RPMI8226 (cell line): Measurements from ENCODE around the gene EGF.
"Not testable (repeated sequence)": the region's sequence is repeated elsewhere in the genome, so short reads cannot be mapped to it uniquely, and the experiment has no call there.

Experiments used
- DNase-seq: peaks from one replicate; pipeline ENCODE4 v3.0.0-alpha.2; 2015

Gene EGF

DNA sequence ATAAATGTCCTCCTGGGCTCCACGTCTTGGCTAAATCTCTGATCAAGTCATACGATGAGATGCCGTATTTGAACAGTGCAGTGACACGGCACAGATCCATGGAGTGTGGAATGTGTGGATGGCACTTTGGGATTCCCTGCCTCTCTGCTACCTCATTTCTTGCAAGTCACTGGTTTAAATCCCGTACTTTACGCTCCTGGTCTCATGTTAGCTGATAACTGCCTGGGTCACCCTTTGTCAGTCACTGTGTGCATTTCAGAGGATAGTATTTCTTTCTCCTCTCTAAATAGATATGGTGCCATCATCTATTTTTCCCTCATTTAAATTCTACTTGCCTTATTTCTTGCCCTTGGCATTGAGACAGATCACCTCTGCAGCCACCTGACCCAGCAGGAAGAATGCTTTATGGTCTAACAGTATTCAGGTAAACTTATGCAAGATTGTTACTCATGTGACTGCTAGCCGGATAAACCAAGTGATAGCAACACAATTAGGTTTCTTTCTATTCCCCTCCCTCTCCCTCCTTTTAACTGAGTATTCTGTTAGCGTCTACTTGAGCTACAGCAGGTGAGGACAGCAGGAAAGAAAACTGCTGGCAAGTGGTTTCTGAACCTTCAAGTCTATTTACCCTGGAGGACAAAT, 2.8 kb downstream of the EGF start:
- peak; percentile 36 for DNase-seq

DNA sequence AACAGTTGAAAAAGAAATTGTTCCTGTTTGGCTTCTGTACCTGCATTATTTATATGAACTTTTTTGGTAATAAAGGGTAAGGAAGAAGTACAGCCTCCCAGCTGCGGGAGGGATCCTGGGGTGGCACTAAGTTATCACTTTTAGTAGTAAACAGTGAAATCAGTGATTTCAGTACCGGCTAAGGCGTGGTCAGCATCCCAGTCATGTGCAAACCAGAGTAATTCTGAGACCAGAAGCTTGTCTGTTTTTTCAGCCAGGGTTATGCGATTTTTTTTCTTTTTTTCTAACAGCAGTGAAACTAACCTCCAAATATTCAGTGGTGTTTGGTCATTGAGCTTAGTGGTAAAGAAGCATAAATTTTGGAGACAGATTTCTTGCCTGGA, 3.3 kb downstream of the EGF start:
- DNase-seq, result no peak

DNA sequence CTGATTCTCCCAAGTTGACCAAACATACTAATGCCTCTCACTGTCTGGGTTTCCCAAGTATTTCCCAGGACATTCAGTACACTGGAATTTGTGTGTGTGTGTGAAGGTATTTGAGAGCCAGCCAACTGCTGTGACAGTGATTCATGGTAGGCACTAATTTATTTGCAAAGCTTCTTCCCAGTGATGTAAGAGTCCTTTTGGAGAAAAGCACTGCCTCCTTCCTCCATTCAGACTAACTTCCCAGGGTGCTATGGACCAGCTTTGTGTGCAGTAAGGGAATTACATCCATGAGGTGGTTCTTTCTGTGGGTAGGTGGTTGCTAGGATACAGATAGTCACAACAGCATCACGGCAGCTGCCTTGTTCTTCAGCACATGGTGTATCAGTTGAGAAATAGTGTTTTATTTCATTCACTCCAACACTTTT, 8.7 kb downstream of the EGF start:
- no peak for DNase-seq

DNA sequence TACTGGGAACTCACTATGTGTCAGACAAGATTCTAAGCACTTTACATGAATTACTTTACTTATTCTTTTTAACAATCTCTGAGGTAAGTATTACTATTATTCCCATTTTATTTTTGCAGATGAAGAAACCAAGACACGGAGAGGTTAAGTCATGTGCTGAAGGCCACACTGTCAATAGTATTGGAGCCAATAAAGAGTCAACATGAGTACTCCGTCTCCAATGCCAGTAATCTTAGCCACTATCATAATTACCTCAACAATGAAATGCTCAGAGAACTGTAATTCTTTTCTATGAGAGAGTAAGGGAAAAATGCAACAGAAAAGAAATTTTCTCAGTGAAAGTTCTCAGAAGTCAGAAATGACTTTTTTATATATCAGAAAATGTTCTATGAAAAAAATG, 12.7 kb downstream of the EGF start:
- DNase-seq, result no peak

DNA sequence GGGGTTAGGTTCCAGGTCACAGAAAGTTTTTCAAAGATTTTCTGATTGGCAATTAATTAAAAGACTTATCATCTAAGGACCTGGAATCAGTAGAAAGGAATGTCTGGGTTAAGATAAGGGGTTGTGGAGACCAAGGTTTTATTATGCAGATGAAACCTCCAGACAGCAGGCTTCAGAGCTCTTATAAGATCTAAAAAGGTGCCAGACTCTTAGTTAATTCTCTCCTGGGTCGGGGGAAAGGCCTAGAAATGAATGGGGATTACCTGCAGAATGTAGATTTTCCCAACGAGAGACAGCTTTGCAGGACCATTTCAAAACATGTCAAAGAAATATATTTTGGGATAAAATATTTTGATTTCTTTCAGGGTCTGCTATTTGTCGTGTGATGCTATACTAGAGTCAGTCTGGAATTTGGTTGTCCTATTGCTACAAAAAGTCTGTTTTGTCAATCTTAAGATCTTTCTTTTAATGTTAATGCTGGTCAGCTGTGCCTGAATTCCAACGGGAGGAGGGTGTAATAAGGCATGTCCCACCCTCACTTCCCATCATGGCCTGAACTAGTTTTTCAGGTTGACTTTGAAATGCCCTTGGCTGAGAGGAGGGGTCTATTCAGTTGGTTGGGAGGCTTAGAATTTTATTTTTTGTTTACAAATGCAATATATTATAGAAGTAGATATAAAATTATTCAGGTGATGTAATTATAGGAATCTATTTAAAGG, 15.8 kb downstream of the EGF start:
- no peak for DNase-seq

DNA sequence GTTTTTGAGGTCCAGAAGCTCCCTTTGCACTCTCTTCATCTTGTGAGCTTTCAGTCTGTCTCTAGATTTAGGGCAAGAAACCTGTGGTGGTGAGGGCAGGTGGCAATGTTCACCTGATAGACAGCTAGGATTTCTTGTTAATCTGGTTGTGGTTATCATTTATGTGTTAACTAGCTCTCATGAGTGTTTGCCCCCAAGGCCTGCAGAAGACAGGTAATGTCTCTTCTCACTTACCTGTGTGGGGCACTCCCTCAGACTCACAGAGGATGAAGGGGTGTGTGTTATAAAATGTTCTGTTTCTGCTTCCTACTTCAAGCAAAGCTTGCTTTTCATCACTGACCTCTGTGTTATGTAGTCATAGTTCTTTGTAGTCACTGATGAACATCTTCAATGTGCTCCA, 17.8 kb downstream of the EGF start:
- no peak for DNase-seq

DNA sequence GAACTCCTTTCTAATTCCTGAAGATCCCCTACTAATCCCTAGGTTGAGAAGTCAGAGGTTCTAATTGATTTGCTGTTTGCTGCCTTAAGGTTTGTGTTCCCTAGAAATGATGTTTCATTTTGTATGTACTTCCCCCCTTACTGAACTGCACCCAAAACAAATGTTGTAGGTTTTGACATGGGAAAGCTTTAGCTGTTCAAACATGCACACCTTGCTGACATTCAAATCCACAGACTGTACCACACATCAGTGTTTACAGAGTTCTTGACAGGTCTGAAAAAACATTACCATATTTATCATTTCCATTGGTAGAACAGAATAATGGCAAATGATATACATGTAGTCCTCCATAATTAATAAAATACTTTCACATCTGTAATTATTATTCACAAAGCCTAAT, 18.2 kb downstream of the EGF start:
- DNase-seq, result no peak

DNA sequence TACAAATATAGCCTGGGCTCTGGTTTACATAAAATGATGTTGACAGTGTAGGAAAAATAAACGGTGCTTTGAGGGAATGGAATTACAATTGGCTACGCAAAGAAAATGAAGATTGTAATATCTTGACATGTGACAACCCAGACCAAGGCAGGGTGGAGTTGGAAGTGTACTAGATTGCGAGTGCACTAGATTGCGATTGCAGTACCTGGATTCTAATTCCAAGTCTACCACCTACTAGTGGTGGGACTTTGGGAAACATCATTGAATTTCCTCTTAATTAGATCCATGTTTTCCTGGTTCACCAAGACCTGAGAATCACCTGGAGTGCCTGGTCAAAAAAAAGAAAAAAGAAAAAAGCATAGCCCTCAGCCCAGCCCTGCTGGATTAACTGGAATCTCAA, 18.6 kb downstream of the EGF start:
- DNase-seq, result no peak

DNA sequence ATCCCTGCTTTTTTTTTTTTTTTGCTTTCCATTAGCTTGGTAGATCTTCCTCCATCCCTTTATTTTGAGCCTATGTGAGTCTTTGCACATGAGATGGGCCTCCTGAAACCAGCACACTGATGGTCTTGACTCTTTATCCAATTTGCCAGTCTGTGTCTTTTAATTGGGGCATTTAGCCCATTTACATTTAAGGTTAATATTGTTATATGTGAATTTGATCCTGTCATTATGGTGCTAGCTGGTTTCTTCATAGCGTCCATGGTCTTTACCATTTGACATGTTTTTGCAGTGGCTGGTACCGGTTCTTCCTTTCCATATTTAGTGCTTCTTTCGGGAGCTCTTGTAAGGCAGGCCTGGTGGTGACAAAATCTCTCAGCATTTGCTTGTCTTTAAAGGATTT, 24.7 kb downstream of the EGF start:
- not testable (repeated sequence) for DNase-seq

DNA sequence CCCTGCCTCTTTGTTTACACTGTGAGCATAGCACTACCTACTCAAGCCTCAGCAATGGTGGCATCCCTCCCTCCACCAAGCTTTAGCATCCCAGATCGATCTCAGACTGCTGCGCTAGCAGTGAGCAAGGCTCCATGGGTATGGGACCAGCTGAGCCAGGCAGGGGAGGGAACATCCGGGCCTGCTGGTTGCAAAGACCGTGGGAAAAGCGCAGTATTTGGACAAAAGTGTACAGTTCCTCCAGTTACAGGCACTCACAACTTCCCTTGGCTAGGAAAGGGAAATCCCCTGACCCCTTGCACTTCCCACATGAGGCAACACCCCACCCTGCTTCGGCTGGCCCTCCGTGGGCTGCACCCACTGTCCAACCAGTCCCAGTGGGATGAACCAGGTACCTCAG, 26.5 kb downstream of the EGF start:
- no peak for DNase-seq

DNA sequence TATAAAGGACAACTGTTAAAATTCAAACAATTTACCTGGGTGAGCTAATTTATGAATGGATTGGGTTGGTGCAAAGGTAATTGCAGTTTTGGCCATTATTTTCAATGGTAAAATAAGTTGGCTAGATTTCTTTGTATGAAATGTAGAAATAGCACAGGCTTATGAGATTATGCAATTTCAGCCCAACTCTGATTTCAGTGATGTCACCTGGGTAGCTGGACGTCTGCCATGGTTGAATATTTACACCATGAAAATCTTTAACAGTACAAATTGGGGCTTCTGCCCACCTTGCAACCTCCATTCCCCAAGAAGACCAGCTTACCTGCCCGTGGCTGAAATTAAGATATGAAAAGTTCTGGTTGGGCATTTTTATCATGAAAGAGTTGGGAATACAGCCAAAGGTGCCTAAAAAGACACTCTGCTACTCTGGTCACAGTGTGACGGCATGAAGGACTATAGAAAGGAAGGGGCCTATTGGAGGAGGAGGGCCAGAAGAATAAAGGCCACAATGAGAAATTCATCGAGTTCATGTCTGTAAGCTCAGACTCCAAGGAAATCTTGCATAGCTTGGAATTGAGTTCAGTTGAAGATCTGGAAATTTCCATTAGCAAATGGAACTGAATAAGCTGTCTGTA, 29.7 kb downstream of the EGF start:
- DNase-seq, result no peak

DNA sequence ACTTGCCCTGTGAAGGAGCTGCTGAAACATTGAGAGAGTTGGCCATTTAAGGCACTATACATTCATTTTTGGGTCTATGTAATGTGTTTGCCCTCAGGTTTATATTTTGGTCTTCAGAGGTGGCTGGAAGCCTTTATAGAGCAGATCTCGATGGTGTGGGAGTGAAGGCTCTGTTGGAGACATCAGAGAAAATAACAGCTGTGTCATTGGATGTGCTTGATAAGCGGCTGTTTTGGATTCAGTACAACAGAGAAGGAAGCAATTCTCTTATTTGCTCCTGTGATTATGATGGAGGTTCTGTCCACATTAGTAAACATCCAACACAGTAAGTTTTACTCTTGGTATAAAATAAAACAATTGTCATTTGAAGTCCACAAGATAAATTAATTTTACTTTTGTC, 31.1 kb downstream of the EGF start:
- no peak for DNase-seq

DNA sequence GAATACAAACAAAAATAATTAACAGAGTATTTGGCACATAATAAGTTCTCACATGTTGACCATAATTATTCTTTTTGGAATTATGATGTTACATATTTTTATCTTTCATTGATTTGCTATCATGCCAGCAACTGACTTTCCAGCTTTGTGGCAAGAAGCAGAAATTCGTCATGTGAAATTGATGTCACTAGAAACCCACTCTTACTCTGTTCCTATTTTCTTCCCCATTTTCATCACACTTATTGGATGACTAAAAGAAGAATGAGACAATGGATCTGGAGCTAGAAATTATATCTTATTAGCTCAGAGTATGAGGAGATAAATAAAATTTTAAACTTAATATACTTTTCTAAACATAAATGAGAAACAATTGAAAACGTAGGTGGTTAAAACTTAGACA, 31.9 kb downstream of the EGF start:
- no peak for DNase-seq

DNA sequence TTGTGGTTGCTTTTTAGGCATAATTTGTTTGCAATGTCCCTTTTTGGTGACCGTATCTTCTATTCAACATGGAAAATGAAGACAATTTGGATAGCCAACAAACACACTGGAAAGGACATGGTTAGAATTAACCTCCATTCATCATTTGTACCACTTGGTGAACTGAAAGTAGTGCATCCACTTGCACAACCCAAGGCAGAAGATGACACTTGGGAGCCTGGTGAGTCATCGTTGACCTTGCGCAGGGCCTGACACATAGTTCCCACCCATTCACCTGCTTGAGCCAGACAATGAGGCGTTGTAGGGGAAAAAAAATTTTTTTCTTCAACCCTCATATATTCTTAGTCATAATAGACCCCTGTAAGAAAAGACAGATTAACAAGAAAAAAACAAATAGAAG, 32.4 kb downstream of the EGF start:
- no peak for DNase-seq

DNA sequence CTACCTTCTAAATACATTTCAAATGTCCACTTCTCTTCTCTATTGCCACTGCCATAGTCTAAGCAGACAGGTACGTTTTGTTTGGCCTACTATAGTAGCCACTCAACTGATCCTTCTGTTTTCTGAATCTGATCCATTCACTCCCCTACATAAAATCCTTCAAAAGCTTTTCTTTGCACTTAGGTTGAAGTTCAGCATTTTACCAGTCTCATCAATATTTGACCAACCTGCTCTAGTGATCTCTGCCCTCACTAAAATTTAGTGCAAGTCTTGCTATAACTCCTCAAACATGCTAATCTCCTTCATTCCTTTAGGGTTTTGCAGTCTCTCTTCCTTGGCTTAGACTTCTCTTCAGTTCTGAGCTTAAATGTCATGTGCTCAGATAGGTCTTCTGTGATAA, 33.4 kb downstream of the EGF start:
- no peak for DNase-seq

DNA sequence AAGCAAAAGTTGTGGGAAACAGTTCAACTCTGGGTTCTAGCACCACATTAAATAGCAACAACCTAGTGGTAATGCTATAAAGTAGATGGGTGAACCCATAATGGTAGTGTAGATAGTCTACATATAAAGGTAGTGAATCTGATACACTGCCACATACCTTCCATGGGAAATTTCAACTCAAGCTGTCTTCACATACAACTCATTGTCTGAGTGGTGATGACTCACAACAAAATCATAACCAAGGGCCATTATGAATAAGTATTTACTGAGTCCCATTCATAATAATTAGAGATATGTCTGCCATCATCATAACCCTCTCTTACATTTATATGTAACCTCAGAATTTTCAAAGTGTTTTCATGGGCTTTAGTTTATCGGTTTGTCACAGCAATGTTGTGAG, 34.8 kb downstream of the EGF start:
- DNase-seq, result no peak

DNA sequence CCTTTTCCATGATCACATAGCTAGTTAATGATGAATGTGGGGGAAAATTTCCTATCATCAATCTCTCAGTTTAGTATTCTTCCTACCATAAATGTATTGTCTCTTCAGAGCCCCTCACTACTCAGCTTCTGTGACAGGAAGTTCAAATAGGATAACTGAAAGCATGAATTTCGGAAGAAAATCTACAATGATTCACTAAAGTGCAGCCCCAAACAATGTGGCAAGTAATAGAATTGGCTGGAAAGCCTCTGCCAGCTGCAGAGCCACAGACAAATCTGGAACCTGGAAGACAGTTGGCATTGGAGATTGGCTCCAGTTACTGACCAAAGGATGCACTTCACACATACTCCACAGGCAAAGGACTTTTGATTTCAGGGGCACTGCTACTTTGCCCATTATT, 35.2 kb downstream of the EGF start:
- DNase-seq, result no peak

DNA sequence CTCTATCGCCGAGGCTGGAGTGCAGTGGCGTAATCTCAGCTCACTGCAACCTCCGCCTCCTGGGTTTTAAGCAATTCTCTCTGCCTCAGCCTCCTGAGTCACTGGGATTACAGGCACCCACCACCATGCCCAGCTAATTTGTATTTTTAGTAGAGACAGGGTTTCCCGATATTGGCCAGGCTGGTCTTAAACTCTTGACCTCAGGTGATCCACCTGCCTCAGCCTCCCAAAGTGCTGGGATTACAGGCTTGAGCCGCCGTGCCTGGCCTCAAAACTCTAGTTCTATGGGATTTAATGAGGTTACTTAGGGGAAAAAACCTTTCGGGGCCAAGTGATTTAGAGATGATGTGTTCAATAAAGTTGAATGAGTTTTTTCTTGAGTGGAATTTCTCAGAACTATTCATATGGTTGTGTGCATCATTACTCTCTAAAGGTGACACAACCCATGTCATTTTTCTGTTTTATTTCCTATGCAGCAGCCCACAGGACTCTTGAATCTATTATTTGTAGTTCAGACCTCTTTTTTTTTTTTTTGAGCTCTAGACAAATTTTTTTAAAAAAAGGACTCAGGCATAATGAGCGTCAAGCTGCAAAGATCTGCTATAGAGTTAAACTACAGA, 36.5 kb downstream of the EGF start:
- DNase-seq, result not testable (repeated sequence)

DNA sequence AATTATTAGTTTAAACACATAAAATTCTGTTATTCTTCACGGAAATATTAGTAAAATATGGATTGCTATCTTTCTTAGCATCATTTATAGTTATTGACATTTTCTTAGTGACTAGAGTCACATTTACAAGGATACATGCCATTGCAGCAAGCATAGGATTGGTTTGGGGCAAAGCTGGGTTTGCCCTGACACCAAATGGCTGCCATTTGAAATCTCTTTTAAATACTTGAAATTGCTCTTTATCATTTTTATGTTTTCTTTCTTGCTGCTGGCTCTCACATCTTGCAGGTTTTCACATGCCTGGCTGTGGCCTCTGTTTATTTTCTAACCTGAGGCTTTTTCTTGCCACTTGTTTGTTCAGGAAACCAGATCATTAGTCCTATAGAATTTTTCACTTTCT, 39.9 kb downstream of the EGF start:
- DNase-seq, result no peak

DNA sequence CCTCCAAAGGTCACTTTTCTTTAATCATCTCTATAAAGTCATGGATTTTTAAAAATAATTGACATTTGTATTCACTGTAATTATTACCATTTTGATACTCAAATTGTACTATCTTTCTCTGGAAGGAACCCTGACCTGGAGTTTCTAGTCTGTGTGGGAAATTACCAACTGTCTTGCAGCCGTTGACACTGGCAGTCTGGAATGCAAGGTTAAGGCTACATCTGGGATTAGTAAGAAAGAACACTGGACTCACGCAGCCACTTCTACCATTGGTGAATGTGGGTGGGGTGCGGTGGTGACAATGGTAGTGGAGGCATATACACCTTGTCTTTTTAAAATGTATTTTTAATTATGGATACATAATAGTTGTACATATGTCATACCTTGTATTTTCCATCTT, 40.9 kb downstream of the EGF start:
- no peak for DNase-seq

DNA sequence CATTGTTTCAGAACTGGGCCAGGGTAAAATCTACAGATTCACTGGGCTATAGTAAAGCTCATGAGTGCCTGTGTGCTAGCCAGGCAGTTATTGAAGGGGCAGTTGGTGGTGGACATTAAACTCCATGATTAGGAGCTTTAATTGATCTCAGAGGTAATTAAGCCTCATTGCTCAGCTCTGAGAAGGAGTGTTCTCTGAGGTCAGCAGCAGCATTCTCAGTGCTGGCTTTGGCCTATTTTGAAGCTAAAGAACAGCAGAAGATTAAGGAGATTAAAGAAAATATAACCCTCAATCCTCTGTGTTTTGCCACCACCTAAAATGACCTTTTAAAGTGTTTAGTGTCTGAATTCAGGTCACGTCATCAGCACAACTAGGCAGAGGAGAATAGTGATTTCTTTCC, 42.5 kb downstream of the EGF start:
- no peak for DNase-seq

DNA sequence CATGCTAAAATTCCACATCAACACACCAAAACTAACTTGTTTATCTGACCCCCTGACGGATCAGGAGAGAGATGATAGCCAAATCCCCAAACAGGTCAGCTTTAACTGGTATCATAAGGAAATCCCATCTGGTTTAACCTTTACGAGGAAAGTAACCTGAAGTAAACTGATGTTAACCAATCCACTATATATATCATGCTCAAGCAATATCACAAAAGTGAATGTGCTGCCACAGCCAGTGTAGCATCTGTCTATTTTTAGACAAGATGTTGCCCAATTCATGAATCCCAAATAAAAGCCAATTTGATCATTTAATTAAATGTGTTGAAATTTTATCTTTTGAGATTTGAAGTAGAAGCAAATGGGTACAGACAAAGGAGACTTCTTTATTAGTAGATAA, 44.5 kb downstream of the EGF start:
- DNase-seq, result no peak

DNA sequence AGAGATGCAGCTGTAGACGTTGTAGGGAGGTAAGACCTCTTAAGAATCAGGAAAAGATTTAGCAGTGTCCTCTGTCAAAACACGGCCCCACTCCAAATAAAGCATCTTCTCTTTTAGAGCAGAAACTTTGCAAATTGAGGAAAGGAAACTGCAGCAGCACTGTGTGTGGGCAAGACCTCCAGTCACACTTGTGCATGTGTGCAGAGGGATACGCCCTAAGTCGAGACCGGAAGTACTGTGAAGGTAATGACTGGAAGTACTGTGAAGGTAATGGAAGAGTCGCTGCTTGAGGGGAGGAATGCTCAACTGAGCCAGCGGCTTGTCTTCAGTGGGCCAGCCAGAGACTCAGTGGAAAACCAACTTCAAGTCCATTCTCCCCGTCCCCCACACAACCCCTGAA, 46.5 kb downstream of the EGF start:
- no peak for DNase-seq

DNA sequence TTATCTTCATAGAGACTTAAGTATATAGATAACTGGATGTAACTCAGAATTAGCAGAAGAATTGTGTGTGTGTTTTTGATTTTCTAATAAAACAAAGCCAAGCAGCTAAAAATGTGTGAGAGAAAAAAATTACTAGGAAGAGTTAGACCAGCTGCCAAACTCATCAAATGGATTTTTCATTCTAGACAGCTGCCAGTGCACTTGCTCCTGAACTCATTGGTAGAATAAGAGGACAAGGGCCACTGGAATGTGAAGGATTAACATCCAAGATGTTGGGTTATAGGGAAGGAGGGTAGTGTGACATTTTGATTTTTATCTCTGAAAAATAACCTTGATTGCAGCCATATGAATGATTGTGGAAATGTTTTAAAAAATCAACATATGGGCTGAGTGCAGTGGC, 49.7 kb downstream of the EGF start:
- DNase-seq, result no peak
